Measurements from ENCODE around the gene TIMP1. TPM values are rescaled to one million over a fixed set of nuclear protein-coding genes. Genes with fewer than 3 reads are reported as not detected.

TIMP1 gene
- total and polyA plus RNA-seq, 2 experiments from 2014 or later: 671 to 5,452 TPM

DNA sequence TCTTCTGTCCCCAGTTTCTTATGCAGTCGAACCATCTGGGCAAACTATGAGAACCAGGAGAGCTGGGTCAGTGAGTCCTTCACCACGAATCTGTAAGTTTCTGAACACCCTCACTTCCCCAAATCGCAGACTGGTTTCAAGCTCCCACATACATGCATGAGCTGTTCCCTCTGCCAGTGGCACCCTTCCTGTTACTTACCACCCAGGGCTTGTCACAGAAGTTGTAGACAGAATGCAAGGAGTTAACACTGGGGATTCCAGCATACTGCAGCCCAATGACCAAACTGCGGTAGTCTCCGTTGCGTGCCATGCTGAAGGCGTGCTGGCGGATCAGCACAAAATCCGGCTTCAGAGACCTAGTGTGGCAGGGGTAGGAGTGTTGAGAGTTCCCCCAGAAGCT lies 22.8 kb downstream of the TIMP1 start:
- Histone ChIP-seq H3K36me3 (replicated peaks; ENCODE audit: insufficient read depth, low read depth) (no peaks in the 10 kb centered on the region), H3K4me2 (no peak overlapping the region), H4K20me1 (ENCODE audit: insufficient read depth, poor library complexity, severe bottlenecking) (no peaks in the 10 kb centered on the region), H3K4me1 (ENCODE audit: insufficient read depth) (no peaks in the 10 kb centered on the region), H3K9me2 (replicated peaks; ENCODE audit: insufficient read depth) (no peaks in the 10 kb centered on the region), H3K9me3 (ENCODE audit: low read depth) (no peaks in the 10 kb centered on the region), H3K4me3 (no peak overlapping the region), H2AFZ (no peak overlapping the region), H3K27me3 (no peaks in the 10 kb centered on the region), H3K79me2 (no peaks in the 10 kb centered on the region), H3K27ac (no peak overlapping the region)
- TF ChIP-seq EZH2 (IDR thresholded peaks at IDR 0.05; ENCODE audit: borderline replicate concordance) (no peak), EZH2phosphoT487 (IDR thresholded peaks at IDR 0.05; ENCODE audit: low read depth, severe bottlenecking, unreplicated experiment) (no peak), CTCF (IDR thresholded peaks at IDR 0.05; ENCODE audit: poor library complexity) (no peak)
- WGBS (ENCODE audit: low lambda C conversion rate, missing lambda C conversion rate): 67% methylated on average over 9 of the region's 9 CpGs
- no peak for DNase-seq (ENCODE audit: low spot score)

DNA sequence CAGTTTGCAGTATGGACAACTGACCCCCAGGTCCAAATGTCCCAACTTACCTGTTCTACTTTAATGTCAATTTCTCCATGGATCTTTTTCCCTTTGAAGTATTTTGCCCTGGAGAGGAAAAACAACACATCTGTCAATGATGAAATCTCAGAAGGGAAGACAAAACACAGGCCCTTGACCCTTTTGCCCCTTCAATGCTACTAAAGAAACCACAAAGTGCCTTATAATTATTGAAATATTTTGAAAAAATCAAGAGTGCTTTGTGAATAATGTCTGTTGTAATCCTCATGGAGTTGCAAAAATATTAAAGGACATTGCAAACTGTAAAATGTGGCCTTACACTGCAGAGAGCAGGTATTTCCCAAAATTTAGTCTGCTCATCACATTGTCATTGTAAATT lies 24.9 kb downstream of the TIMP1 start:
- no peak overlapping the region for H3K4me2 ChIP-seq
- no peak for DNase-seq (ENCODE audit: low spot score)
- H3K4me3 ChIP-seq: no peak overlapping the region
- no peaks in the 10 kb centered on the region for H3K9me2 ChIP-seq (replicated peaks; ENCODE audit: insufficient read depth)
- no peaks in the 10 kb centered on the region for H3K27me3 ChIP-seq
- no peak overlapping the region for H2AFZ ChIP-seq
- H3K36me3 ChIP-seq (replicated peaks; ENCODE audit: insufficient read depth, low read depth): no peaks in the 10 kb centered on the region
- H3K9me3 ChIP-seq (ENCODE audit: low read depth): no peaks in the 10 kb centered on the region
- no peaks in the 10 kb centered on the region for H4K20me1 ChIP-seq (ENCODE audit: insufficient read depth, poor library complexity, severe bottlenecking)
- no peaks in the 10 kb centered on the region for H3K79me2 ChIP-seq
- H3K27ac ChIP-seq: no peak overlapping the region
- H3K4me1 ChIP-seq (ENCODE audit: insufficient read depth): no peaks in the 10 kb centered on the region
- TF ChIP-seq EZH2phosphoT487 (IDR thresholded peaks at IDR 0.05; ENCODE audit: low read depth, severe bottlenecking, unreplicated experiment): no peak

DNA sequence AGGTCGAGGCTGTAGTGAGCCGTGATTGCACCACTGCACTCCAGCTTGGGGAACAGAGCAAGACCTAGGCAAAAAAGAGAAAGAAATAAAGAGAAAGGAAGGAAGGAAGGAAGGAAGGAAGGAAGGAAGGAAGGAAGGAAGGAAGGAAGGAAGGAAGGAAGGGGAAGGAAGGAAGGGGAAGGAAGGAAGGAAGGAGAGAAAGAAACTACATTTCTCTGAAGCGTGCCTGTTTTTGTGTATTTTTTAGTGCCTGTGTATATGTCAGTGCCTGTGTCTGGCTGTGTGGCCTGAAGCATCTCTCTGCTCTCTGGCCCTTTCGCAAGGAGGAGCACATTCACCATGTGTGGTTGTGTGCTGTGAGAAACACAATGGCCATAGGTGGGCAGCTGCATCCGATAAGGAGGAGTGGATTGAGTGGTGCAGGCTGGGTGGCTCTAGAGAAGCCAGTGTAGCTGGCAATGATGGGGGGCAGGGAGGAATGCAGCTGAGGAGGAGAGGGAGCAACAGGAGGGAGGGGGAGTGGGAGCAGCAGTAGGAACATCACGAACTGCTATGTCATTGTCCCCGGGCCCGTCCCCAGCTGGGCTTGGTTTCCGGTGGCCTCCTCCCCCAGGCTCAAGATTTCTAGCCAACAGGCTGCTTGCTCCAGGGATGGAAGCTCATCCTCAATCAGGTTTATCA lies 26.0 kb downstream of the TIMP1 start:
- Histone ChIP-seq H3K4me2 (no peak overlapping the region), H3K27me3 (no peaks in the 10 kb centered on the region), H3K27ac (no peak overlapping the region), H3K9me3 (ENCODE audit: low read depth) (no peaks in the 10 kb centered on the region), H3K4me3 (no peak overlapping the region), H4K20me1 (ENCODE audit: insufficient read depth, poor library complexity, severe bottlenecking) (no peaks in the 10 kb centered on the region), H3K9me2 (replicated peaks; ENCODE audit: insufficient read depth) (no peaks in the 10 kb centered on the region), H3K79me2 (no peaks in the 10 kb centered on the region), H3K36me3 (replicated peaks; ENCODE audit: insufficient read depth, low read depth) (no peaks in the 10 kb centered on the region), H2AFZ (no peak overlapping the region), H3K4me1 (ENCODE audit: insufficient read depth) (no peaks in the 10 kb centered on the region)
- no peak for DNase-seq (ENCODE audit: low spot score)
- TF ChIP-seq EZH2phosphoT487 (IDR thresholded peaks at IDR 0.05; ENCODE audit: low read depth, severe bottlenecking, unreplicated experiment): no peak
- TF ChIP-seq EZH2 (IDR thresholded peaks at IDR 0.05; ENCODE audit: borderline replicate concordance): no peak
- TF ChIP-seq CTCF (IDR thresholded peaks at IDR 0.05; ENCODE audit: poor library complexity): no peak
- 59% methylated on average over 9 of the region's 9 CpGs for WGBS (ENCODE audit: low lambda C conversion rate, missing lambda C conversion rate)

- H3K9me2 ChIP-seq (replicated peaks; ENCODE audit: insufficient read depth): no peaks in the 10 kb centered on the region
- no peaks in the 10 kb centered on the region for H3K4me1 ChIP-seq (ENCODE audit: insufficient read depth)
- no peak overlapping the region for H3K27ac ChIP-seq
- no peaks in the 10 kb centered on the region for H3K9me3 ChIP-seq (ENCODE audit: low read depth)
- H3K4me3 ChIP-seq: no peak overlapping the region
- no peaks in the 10 kb centered on the region for H3K27me3 ChIP-seq
- no peaks in the 10 kb centered on the region for H4K20me1 ChIP-seq (ENCODE audit: insufficient read depth, poor library complexity, severe bottlenecking)
- H2AFZ ChIP-seq: no peak overlapping the region
- no peak for DNase-seq (ENCODE audit: low spot score)
- no peak overlapping the region for H3K4me2 ChIP-seq
- H3K79me2 ChIP-seq: no peaks in the 10 kb centered on the region
- H3K36me3 ChIP-seq (replicated peaks; ENCODE audit: insufficient read depth, low read depth): no peaks in the 10 kb centered on the region
- TF ChIP-seq EZH2 (IDR thresholded peaks at IDR 0.05; ENCODE audit: borderline replicate concordance) (no peak), CTCF (IDR thresholded peaks at IDR 0.05; ENCODE audit: poor library complexity) (no peak), EZH2phosphoT487 (IDR thresholded peaks at IDR 0.05; ENCODE audit: low read depth, severe bottlenecking, unreplicated experiment) (no peak)
- WGBS (ENCODE audit: low lambda C conversion rate, missing lambda C conversion rate): 82% methylated on average over 4 of the region's 4 CpGs
These were observed 28.3 kb downstream of the TIMP1 start for GRCh38 chrX:47610511-47610910.

Data from hepatocyte (in vitro differentiated cells).